ENCODE results near the gene NPLOC4. TPM values are rescaled to one million over a fixed set of nuclear protein-coding genes. Genes with fewer than 3 reads are reported as not detected.
A peak's percentile ranks its signal among the peaks of the same experiment; 100 is the strongest.

Gene NPLOC4
- total and polyA plus RNA-seq, 2 of the 8 experiments (the other 6 are each of a cell fraction or from before 2014, with no cell fraction given) = 70.7 to 92.7 TPM

DNA sequence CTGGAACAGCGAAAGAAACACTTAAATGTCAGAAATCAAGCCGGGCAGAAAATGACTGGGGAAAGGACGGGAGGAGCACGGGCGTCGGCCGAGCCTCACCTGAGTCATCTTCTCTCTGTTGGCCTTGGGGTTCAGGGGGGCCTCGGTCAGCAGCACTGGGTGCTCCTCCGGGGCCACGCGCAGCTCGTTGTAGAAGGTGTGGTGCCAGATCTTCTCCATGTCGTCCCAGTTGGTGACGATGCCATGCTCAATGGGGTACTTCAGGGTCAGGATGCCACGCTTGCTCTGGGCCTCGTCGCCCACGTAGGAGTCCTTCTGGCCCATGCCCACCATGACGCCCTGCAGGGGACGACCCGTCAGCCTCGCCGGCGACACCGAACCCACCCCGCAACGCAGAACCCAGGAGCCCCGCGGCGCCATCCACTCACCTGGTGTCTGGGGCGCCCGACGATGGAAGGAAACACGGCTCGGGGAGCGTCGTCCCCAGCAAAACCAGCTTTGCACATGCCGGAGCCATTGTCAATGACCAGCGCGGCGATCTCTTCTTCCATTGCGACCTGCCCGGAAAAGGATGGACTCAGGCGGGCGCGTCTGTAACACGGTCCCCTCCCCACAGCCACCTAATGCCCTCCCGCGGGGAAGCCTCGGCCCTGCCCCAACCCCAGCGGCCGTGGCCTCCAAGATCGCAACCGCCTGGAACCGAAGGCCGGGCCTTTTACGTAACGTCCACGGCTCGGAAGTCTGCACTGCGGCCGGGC, 124.9 kb downstream of the NPLOC4 start (continued):
- TF ChIP-seq, protein P1, sequence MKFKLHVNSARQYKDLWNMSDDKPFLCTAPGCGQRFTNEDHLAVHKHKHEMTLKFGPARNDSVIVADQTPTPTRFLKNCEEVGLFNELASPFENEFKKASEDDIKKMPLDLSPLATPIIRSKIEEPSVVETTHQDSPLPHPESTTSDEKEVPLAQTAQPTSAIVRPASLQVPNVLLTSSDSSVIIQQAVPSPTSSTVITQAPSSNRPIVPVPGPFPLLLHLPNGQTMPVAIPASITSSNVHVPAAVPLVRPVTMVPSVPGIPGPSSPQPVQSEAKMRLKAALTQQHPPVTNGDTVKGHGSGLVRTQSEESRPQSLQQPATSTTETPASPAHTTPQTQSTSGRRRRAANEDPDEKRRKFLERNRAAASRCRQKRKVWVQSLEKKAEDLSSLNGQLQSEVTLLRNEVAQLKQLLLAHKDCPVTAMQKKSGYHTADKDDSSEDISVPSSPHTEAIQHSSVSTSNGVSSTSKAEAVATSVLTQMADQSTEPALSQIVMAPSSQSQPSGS (IDR thresholded peaks at IDR 0.05; ENCODE audit: low read length) = peak; percentile 34; the same call in 1 of the 2 replicates
- TF ChIP-seq JUN (IDR thresholded peaks at IDR 0.05; ENCODE audit: low read depth, low read length) (no peak), EGR1 (IDR thresholded peaks at IDR 0.05; ENCODE audit: borderline replicate concordance, low read depth, low read length) (no peak), CHD1 (IDR thresholded peaks at IDR 0.05; ENCODE audit: low read depth, low read length) (0 out of 2 replicates have a peak, but pooled peaks have one; percentile 58), CBX8 (IDR thresholded peaks at IDR 0.05; ENCODE audit: borderline replicate concordance, low read depth, low read length) (no peak), GTF2F1 (IDR thresholded peaks at IDR 0.05; ENCODE audit: borderline replicate concordance, low read depth, low read length) (no peak), SRF (IDR thresholded peaks at IDR 0.05; ENCODE audit: low read depth, low read length) (no peak), HDAC2 (IDR thresholded peaks at IDR 0.05; ENCODE audit: borderline replicate concordance in 1 of 2, low read depth in 2 of 2, low read length in 2 of 2) (no peak; a peak in 1 of 4 replicates), YY1 (IDR thresholded peaks at IDR 0.05; ENCODE audit: low read depth, low read length) (no peak), POLR2A (IDR thresholded peaks at IDR 0.05; ENCODE audit: control extremely low read depth in 1 of 2, low read depth in 2 of 2, low read length in 2 of 2) (peak; percentile 69 to 93), BCL11A (IDR thresholded peaks at IDR 0.05; ENCODE audit: low read depth in 2 of 2, low read length in 2 of 2) (no peak), BRCA1 (IDR thresholded peaks at IDR 0.05; ENCODE audit: low read depth, low read length) (no peak), MAFK (IDR thresholded peaks at IDR 0.05; ENCODE audit: low read depth, low read length) (no peak), EZH2 (IDR thresholded peaks at IDR 0.05; ENCODE audit: low read depth, low read length, severe bottlenecking) (peak; percentile 13), SIN3A (conservative IDR thresholded peaks at IDR 0.05 in 1 of 2, IDR thresholded peaks at IDR 0.05 in 1 of 2; ENCODE audit: low read depth in 1 of 2, low read length in 2 of 2) (peak; percentile 31 to 84; a peak in 3 of 4 replicates), HDAC6 (IDR thresholded peaks at IDR 0.05; ENCODE audit: low read depth, low read length) (no peak), RXRA (IDR thresholded peaks at IDR 0.05; ENCODE audit: insufficient read depth, low read depth, low read length) (no peak), RBBP5 (IDR thresholded peaks at IDR 0.05; ENCODE audit: borderline replicate concordance, low read depth, low read length) (no peak), TAF1 (IDR thresholded peaks at IDR 0.05; ENCODE audit: low read depth, low read length) (no peak), SIX5 (IDR thresholded peaks at IDR 0.05; ENCODE audit: low read depth, low read length) (no peak), CREB1 (IDR thresholded peaks at IDR 0.05) (no peak), TEAD4 (IDR thresholded peaks at IDR 0.05; ENCODE audit: low read depth, low read length) (no peak), SAP30 (IDR thresholded peaks at IDR 0.05; ENCODE audit: insufficient read depth, insufficient replicate concordance, low read length) (peak; percentile 68)

Measured in H1 (cell line).